HCT116 (cell line): ENCODE data around the gene ARHGEF38. TPM values are rescaled to one million over a fixed set of nuclear protein-coding genes. Genes with fewer than 3 reads are reported as not detected.

Source experiments
- ATAC-seq: fragments of 200-7000 bp; cut with Tn5 transposase; 2 replicates; pipeline ENCODE4 v1.9.1; 2020; ENCODE audit warnings: mild to moderate bottlenecking, moderate library complexity
- BruUV-seq: library from RNA; stranded (reverse); fragments of 400-500 nt; replicated peaks from 2 replicates; lab custom pipeline; 2021; lab: Mats Ljungman, UMichigan
- CTCF ChIA-PET: fragments of 300-600 bp; sonication (Branson Sonifier 250); formaldehyde crosslinking; loops from one replicate; lab custom pipeline; 2021; ENCODE audit warnings: antibody characterized with exemption; lab: Charles Lee
- POLR2A ChIA-PET: fragments of 300-600, 350-600 bp; sonication (Branson Sonifier 250); formaldehyde crosslinking; loops from one replicate; lab custom pipeline; 2021; ENCODE audit warnings: antibody characterized with exemption; lab: Charles Lee
- RAD21 ChIA-PET, 2 experiments: fragments of 300-600 bp; sonication (Branson Sonifier 250); formaldehyde crosslinking; loops; one replicate each; lab custom pipeline; 2023; ENCODE audit warnings: low total read pairs in 2 of 2; ENCODE audit not compliant: uncharacterized antibody in 2 of 2, unreplicated experiment in 2 of 2, low non-redundant PET in 1 of 2; lab: Charles Lee
- DNase-seq: peaks from one replicate; pipeline ENCODE4 v3.0.0-alpha.2; 2010; ENCODE audit warnings: low read depth, low spot score
- H2AFZ ChIP-seq: fragments of 200-600 bp; shearing (Covaris generic), sonication (generic); 2 replicates; pipeline ENCODE4 v1.6.1; 2017; ENCODE audit warnings: low read depth, mixed run types, mixed read lengths, antibody characterized with exemption, low read length; ENCODE audit not compliant: poor library complexity, severe bottlenecking
- H3K27ac ChIP-seq: 2 replicates; pipeline ENCODE4 v1.5.1; 2012; ENCODE audit warnings: low read depth, low read length
- H3K27me3 ChIP-seq: fragments of 200-600 bp; sonication (generic); 2 replicates; pipeline ENCODE4 v1.6.1; 2016; ENCODE audit warnings: mixed run types, low read length, mixed read lengths; ENCODE audit not compliant: insufficient read depth
- H3K36me3 ChIP-seq, 2 experiments: fragments of 200-500 bp in 1 of 2; fragments of 200-600 bp in 1 of 2; sonication (Bioruptor generic) in 1 of 2; sonication (generic) in 1 of 2; 2 replicates each; pipeline versions ENCODE4 v1.5.1 to v1.6.1; 2014 to 2016; ENCODE audit warnings: low read length in 2 of 2, inconsistent platforms in 1 of 2, mixed read lengths in 1 of 2, mixed run types in 1 of 2; ENCODE audit not compliant: insufficient read depth in 2 of 2, control insufficient read depth in 1 of 2
- H3K4me1 ChIP-seq, 2 experiments: fragments of 200-600 bp in 1 of 2; sonication (generic) in 1 of 2; 2 replicates each; pipeline versions ENCODE4 v1.5.1 to v1.6.1; 2012 to 2017; ENCODE audit warnings: low read length in 2 of 2, inconsistent platforms in 1 of 2, mild to moderate bottlenecking in 1 of 2, mixed read lengths in 1 of 2, mixed run types in 1 of 2, moderate library complexity in 1 of 2; ENCODE audit not compliant: insufficient read depth in 2 of 2, control insufficient read depth in 1 of 2
- H3K4me2 ChIP-seq: fragments of 200-600 bp; sonication (generic); 2 replicates; pipeline ENCODE4 v1.6.1; 2017; ENCODE audit warnings: mixed run types, low read length, mixed read lengths
- H3K4me3 ChIP-seq, 2 experiments: fragments of 200-600 bp in 1 of 2; sonication (generic) in 1 of 2; replicated peaks in 1 of 2; 2 replicates each; pipeline ENCODE4 v1.5.1; 2011 to 2016; ENCODE audit warnings: low read length in 2 of 2, control low read depth in 1 of 2, low read depth in 1 of 2, mild to moderate bottlenecking in 1 of 2, mixed read lengths in 1 of 2, mixed run types in 1 of 2
- H3K79me2 ChIP-seq: fragments of 200-600 bp; sonication (generic); 2 replicates; pipeline ENCODE4 v1.6.1; 2017; ENCODE audit warnings: mild to moderate bottlenecking, mixed run types, low read length, moderate library complexity, mixed read lengths; ENCODE audit not compliant: insufficient read depth
- H3K9ac ChIP-seq: fragments of 200-600 bp; sonication (generic); 2 replicates; pipeline ENCODE4 v1.6.1; 2016; ENCODE audit warnings: low read length, mixed read lengths
- H3K9me2 ChIP-seq: fragments of 200-600 bp; sonication (generic), shearing (Covaris generic); 2 replicates; pipeline ENCODE4 v1.6.1; 2017; ENCODE audit warnings: mixed run types, mild to moderate bottlenecking, moderate library complexity; ENCODE audit not compliant: insufficient read depth
- H3K9me3 ChIP-seq, 2 experiments: fragments of 200-500 bp in 1 of 2; fragments of 200-600 bp in 1 of 2; sonication (Bioruptor generic) in 1 of 2; sonication (generic) in 1 of 2; 2 replicates each; pipeline ENCODE4 v1.6.1; 2014 to 2017; ENCODE audit warnings: low read length in 2 of 2, mixed read lengths in 2 of 2, inconsistent platforms in 1 of 2, low read depth in 1 of 2, mild to moderate bottlenecking in 1 of 2, mixed run types in 1 of 2, moderate library complexity in 1 of 2; ENCODE audit not compliant: control insufficient read depth in 1 of 2, insufficient read depth in 1 of 2
- H4K20me1 ChIP-seq: fragments of 200-600 bp; sonication (generic), shearing (Covaris generic); 2 replicates; pipeline ENCODE4 v1.6.1; 2017; ENCODE audit warnings: mixed run types, mild to moderate bottlenecking, moderate library complexity; ENCODE audit not compliant: insufficient read depth
- CBX3 ChIP-seq: IDR thresholded peaks from 2 replicates; pipeline ENCODE4 v1.6.1; 2012; ENCODE audit warnings: low read depth
- CTCF ChIP-seq, 3 experiments: fragments of 200-600 bp in 1 of 3; sonication (generic) in 1 of 3; IDR thresholded peaks in 2 of 3; conservative IDR thresholded peaks in 1 of 3; 2 replicates each; pipeline ENCODE4 v1.5.1; 2012 to 2017; ENCODE audit warnings: low read depth in 2 of 3, low read length in 2 of 3, antibody characterized with exemption in 1 of 3, borderline replicate concordance in 1 of 3, control low read depth in 1 of 3, mild to moderate bottlenecking in 1 of 3, mixed read lengths in 1 of 3, mixed run types in 1 of 3, moderate library complexity in 1 of 3; ENCODE audit not compliant: insufficient read depth in 1 of 3
- EGR1 ChIP-seq: IDR thresholded peaks from 2 replicates; pipeline ENCODE4 v1.6.1; 2012; ENCODE audit warnings: low read depth
- ELF1 ChIP-seq: IDR thresholded peaks from 2 replicates; pipeline ENCODE4 v1.6.1; 2012; ENCODE audit warnings: low read depth, borderline replicate concordance
- EZH2phosphoT487 ChIP-seq: fragments of 200-600 bp; IDR thresholded peaks from 2 replicates; pipeline ENCODE4 v1.6.1; 2018; ENCODE audit warnings: antibody characterized with exemption, borderline replicate concordance
- POLR2AphosphoS5 ChIP-seq: IDR thresholded peaks from 2 replicates; pipeline ENCODE4 v1.6.1; 2011; ENCODE audit warnings: mild to moderate bottlenecking, low read depth, low read length, moderate library complexity
- RAD21 ChIP-seq: IDR thresholded peaks from 2 replicates; pipeline ENCODE4 v1.6.1; 2012; ENCODE audit warnings: low read depth, mild to moderate bottlenecking
- SIN3A ChIP-seq: IDR thresholded peaks from 2 replicates; pipeline ENCODE4 v1.6.1; 2012; ENCODE audit warnings: low read depth
- SP1 ChIP-seq: IDR thresholded peaks from 2 replicates; pipeline ENCODE4 v1.6.1; 2012; ENCODE audit warnings: low read depth
- intact Hi-C: fragments of 100-400 bp; cut with micrococcal nuclease; formaldehyde crosslinking; loops from 2 replicates; pipeline ENCODE4 v1.10.0; 2022
- total RNA-seq: library from RNA; stranded (reverse); gene quantifications from one replicate; pipeline ENCODE4 v1.2.1, GENCODE V29; 2021; ENCODE audit not compliant: unreplicated experiment
- TF ChIP-seq, protein P1 (sequence below): IDR thresholded peaks from 2 replicates; pipeline ENCODE4 v1.6.1; 2012
- TF ChIP-seq, protein P2 (sequence below): IDR thresholded peaks from 2 replicates; pipeline ENCODE4 v1.6.1; 2011; ENCODE audit warnings: mild to moderate bottlenecking, low read length, moderate library complexity; ENCODE audit not compliant: insufficient replicate concordance; ENCODE audit errors: extremely low read depth
- TF ChIP-seq, protein P3 (sequence below): IDR thresholded peaks from 2 replicates; pipeline ENCODE4 v1.6.1; 2012; ENCODE audit warnings: low read depth

ARHGEF38 gene
- total RNA-seq, 1 experiment from 2014 or later = not detected

DNA sequence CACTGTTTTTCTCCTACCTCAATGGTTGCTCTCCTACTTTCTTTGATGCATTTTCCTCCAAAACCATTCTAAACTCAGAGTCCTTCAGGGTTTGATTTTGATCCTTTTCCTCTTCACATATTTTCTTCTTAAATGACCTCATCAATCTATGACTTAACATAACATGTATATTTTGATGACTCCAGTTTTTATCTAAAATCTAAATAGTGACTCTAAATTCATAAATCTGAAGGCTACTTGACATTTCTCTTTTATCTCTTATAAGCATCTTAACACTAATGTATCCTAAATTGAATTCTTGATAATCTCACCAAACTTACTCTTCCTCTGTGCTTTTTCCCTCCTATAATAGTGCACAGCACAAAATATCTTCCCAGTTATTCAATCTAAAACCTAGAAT lies 4.7 kb upstream of the ARHGEF38 start:
- Histone ChIP-seq H3K4me1 (peaks cover 0 to 6% of the 10 kb centered on the region in 2 experiments; a peak in 1 of 4 replicates), H3K27ac (no peak overlapping the region), H3K4me3 (no peak overlapping the region), H3K36me3 (no peaks in the 10 kb centered on the region), H3K9ac (no peak overlapping the region), H3K27me3 (no peaks in the 10 kb centered on the region), H3K4me2 (no peak overlapping the region), H3K9me2 (no peaks in the 10 kb centered on the region), H3K9me3 (no peaks in the 10 kb centered on the region), H2AFZ (no peak overlapping the region), H3K79me2 (no peaks in the 10 kb centered on the region), H4K20me1 (no peaks in the 10 kb centered on the region)
- ChIA-PET CTCF (no interaction called here), RAD21 (no interaction called here), POLR2A (no interaction called here)
- TF ChIP-seq SIN3A (no peak), SP1 (no peak), EZH2phosphoT487 (no peak)
- TF ChIP-seq, protein P1, sequence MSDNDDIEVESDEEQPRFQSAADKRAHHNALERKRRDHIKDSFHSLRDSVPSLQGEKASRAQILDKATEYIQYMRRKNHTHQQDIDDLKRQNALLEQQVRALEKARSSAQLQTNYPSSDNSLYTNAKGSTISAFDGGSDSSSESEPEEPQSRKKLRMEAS = no peak
- intact Hi-C loops = no loop called here
- BruUV-seq = no TSS peak
- DNase-seq = no peak
- no peak for ATAC-seq

DNA sequence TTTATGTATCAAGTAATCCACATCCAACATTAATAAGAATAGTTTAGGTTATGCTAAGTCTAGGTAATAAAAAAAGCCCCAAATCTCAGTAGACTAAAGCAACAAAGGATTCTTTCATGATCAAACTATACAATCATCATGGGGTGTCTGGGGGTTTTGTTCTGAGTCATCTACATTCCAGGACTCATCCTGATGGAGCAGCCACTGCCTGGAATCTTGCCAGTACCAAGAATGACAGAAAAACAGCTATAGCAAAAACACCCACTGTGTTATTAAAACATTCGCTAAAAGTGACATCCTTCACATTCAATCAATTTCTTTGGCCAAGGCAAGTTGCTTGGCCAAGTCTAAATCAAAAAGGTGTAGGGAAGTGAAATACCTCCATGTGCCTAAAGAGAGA lies 3.9 kb upstream of the ARHGEF38 start:
- Histone ChIP-seq H3K79me2 (no peaks in the 10 kb centered on the region), H3K36me3 (no peaks in the 10 kb centered on the region), H3K9ac (no peak overlapping the region), H3K4me1 (peaks cover 0 to 6% of the 10 kb centered on the region in 2 experiments; a peak in 1 of 4 replicates), H3K9me3 (no peaks in the 10 kb centered on the region), H4K20me1 (no peaks in the 10 kb centered on the region), H3K4me2 (no peak overlapping the region), H3K4me3 (no peak overlapping the region), H3K9me2 (no peaks in the 10 kb centered on the region), H3K27ac (no peak overlapping the region), H3K27me3 (no peaks in the 10 kb centered on the region), H2AFZ (no peak overlapping the region)
- CTCF ChIA-PET = no interaction called here
- intact Hi-C loops = no loop called here
- DNase-seq (no peak), ATAC-seq (no peak)
- POLR2A ChIA-PET = no interaction called here
- no TSS peak for BruUV-seq
- RAD21 ChIA-PET = no interaction called here
- TF ChIP-seq, protein P2, sequence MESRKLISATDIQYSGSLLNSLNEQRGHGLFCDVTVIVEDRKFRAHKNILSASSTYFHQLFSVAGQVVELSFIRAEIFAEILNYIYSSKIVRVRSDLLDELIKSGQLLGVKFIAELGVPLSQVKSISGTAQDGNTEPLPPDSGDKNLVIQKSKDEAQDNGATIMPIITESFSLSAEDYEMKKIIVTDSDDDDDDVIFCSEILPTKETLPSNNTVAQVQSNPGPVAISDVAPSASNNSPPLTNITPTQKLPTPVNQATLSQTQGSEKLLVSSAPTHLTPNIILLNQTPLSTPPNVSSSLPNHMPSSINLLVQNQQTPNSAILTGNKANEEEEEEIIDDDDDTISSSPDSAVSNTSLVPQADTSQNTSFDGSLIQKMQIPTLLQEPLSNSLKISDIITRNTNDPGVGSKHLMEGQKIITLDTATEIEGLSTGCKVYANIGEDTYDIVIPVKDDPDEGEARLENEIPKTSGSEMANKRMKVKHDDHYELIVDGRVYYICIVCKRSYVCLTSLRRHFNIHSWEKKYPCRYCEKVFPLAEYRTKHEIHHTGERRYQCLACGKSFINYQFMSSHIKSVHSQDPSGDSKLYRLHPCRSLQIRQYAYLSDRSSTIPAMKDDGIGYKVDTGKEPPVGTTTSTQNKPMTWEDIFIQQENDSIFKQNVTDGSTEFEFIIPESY = no peak
- TF ChIP-seq, protein P1 = no peak
- TF ChIP-seq EGR1 = no peak
- TF ChIP-seq POLR2AphosphoS5 = no peak
- no peak for TF ChIP-seq CTCF (IDR thresholded peaks at IDR 0.05 in 2 of 3, conservative IDR thresholded peaks at IDR 0.05 in 1 of 3; ENCODE audit: borderline replicate concordance in 1 of 3, insufficient read depth in 1 of 3, low read depth in 2 of 3, low read length in 2 of 3)
- TF ChIP-seq ELF1 = no peak
- TF ChIP-seq RAD21 = no peak
- TF ChIP-seq CBX3 = no peak
- no peak for TF ChIP-seq SP1
- TF ChIP-seq SIN3A = no peak
- TF ChIP-seq, protein P3, sequence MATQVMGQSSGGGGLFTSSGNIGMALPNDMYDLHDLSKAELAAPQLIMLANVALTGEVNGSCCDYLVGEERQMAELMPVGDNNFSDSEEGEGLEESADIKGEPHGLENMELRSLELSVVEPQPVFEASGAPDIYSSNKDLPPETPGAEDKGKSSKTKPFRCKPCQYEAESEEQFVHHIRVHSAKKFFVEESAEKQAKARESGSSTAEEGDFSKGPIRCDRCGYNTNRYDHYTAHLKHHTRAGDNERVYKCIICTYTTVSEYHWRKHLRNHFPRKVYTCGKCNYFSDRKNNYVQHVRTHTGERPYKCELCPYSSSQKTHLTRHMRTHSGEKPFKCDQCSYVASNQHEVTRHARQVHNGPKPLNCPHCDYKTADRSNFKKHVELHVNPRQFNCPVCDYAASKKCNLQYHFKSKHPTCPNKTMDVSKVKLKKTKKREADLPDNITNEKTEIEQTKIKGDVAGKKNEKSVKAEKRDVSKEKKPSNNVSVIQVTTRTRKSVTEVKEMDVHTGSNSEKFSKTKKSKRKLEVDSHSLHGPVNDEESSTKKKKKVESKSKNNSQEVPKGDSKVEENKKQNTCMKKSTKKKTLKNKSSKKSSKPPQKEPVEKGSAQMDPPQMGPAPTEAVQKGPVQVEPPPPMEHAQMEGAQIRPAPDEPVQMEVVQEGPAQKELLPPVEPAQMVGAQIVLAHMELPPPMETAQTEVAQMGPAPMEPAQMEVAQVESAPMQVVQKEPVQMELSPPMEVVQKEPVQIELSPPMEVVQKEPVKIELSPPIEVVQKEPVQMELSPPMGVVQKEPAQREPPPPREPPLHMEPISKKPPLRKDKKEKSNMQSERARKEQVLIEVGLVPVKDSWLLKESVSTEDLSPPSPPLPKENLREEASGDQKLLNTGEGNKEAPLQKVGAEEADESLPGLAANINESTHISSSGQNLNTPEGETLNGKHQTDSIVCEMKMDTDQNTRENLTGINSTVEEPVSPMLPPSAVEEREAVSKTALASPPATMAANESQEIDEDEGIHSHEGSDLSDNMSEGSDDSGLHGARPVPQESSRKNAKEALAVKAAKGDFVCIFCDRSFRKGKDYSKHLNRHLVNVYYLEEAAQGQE = no peak
